GM21576 (cell line): ENCODE data around the gene TSPAN33.
"Not testable (repeated sequence)": the region's sequence is repeated elsewhere in the genome, so short reads cannot be mapped to it uniquely, and the experiment has no call there.

Experiments
- ATAC-seq: cut with Tn5 transposase; IDR thresholded peaks from one replicate; pipeline ENCODE4 v1.9.1; 2021; ENCODE audit warnings: mild to moderate bottlenecking, moderate library complexity; ENCODE audit not compliant: unreplicated experiment

TSPAN33 gene

GRCh38 chr7:129169171-129169671 lies 24.7 kb downstream of the TSPAN33 start:
- ATAC-seq: no peak

DNA sequence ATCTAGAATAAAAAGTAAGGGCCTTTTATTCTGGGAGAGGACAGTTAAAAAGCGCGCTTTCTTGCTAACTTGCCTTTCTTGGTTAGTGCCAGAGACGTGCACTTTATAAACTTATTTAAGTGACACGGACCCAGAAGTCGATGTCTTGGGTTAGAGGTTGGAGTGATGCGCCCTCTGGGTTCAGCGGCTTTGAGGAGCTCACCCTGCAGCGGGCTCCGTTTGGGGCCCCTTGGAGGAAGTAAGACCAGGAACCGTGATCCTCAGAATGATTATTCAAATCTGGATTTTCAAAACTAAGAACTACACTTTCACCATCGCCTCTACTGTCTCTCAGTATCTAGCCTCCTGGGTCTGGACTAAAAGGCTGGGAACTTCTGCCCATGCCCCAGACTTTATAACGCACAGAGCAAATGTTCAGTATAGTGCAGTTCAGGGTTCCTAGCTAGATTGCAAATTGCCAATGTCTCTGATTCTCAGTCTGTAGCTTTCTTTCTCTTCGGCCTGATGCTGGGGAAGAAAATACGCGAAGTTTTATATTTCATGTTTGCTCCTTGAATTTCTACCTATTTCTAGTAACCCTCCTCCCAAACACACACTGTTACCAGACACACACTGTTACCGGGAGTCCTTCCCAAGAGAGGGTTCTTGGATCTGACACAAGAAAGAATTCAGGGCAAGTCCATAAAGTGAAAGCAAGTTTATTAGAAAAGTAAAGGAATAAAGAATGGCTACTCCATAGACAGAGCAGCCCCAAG lies 25.4 kb downstream of the TSPAN33 start:
- ATAC-seq: peak; percentile 58

- ATAC-seq: no peak
These were observed 26.0 kb downstream of the TSPAN33 start for GRCh38 chr7:129170441-129171021.

- ATAC-seq: not testable (repeated sequence)
These were observed 29.4 kb downstream of the TSPAN33 start for GRCh38 chr7:129173861-129174260.

DNA sequence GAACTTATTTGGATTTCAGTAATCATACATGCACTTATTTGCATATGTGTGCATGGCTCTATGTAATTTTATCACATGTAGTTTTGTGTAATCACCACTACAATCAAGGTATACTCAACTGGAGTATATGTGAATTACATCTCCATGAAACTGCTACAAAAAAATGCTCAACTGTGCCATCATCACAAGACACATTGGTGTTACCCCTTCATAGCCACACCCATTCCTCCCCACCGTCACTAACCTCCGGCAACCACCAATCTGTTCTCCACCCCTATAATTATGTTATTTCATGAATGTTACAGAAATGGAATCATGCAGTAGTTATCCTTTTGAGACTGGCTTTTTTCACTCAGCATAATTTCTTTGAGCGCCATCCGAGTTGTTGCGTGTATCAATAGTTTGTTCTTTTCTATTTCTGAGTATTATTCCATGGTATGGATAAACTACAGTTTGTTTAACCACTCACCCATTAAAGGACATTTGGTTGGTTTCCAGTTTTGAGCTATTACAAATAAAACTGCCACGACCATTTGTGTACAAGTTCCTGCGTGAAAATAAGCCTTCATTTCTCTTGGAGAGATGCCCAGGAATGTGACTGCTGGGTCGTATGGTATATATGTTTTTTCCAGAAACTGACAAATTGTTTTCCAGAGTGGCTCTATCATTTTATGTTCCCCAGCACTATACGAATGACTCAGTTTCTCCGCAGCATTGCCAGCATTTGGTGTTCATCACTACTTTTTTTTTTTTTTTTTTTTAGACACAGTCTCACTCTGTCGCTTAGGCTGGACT lies 32.6 kb downstream of the TSPAN33 start:
- ATAC-seq: no peak

DNA sequence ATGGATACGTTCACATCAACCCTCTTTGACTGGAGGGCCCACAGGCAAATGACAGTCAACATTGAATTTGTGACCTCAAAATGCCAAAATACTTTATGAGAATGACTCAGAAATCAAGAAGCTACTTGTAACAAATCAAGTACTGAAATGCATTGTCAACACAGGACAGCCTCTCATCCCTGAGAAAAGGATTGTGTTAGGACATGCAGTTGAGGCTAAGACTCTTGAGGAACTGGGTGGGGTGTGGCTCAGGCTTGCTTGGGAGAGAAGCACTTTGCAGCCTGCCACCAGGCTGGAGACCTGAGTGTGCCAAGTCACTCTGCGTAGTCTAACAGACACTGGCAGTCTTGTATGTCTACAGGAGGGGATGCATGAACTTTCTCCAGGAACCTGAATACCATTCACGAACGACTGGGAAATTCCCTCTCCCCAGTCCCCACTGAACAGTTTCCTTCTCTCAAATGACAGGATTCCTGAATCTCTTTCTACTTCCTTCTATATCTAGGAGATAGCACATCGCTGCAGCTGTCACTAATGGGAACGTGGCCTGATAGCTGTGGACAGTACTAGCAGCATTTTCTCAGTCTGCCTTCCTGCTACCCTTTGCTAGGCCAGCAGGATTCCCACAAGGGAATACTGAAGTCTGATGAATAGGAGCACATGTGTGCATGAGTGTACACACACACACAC lies 40.6 kb downstream of the TSPAN33 start:
- ATAC-seq: no peak

DNA sequence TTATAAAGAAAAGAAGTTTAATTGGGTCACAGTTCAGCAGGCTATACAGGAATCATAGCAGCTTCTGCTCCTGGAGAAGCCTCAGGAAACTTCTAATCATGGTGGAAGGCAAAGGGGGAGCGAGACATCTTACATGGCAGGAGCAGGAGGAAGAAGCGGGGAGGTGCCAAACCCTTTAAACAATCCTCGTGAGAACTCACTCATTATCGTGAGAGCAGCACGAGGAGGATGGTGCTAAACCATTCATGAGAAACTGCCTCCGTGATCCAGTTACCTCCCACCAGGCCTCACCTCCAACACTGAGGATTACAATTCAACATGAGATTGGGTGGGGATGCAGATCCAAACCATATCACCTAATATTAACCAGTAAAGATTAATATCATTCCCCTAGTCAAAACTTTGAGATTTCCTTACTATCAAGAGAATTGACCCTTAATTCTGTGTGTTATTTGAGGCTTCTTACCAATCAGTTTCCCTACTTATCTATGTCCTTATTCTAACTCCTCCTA lies 42.3 kb downstream of the TSPAN33 start:
- no peak for ATAC-seq

- no peak for ATAC-seq
These were observed 43.3 kb downstream of the TSPAN33 start for GRCh38 chr7:129187681-129188371.

GRCh38 chr7:129188372-129188891 lies 43.9 kb downstream of the TSPAN33 start, which contains the start of gene SMO:
SMO (plus strand) TSS chr7:129188633; CDS start chr7:129189152, 519 bp downstream.
- no peak for ATAC-seq

GRCh38 chr7:129188892-129189660 lies 44.6 kb downstream of the TSPAN33 start:
- no peak for ATAC-seq

DNA sequence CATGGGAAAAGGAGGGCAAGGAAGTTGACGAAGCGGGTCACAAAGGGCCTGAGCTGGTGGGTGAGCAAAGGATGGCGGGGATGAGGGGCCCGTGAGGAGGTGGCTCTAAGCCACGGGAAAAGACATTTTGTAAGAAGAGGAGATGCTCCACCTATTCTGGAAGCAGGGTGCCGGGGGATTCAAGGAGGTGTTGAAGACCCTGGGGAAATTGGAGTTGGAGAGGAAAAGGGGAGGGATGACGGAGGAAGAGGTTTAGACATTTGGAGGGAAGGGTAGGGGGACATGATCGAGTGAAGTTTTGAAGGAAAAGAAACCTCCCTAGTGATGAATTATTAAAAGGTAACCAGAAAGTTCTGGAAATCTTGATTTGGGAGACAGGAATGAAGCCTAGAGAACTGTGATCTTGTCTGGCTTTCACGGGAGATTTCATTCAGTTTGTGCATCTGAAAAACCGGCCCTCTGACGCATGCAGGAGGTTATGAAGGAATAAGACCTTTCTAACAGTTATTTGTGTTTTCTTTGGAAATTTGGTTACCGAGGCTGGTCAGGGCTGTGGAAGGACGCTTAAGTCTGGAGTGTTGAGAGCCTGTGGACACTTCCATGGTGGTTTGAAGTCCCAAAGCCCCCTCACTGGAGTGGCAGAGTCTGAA lies 45.3 kb downstream of the TSPAN33 start:
- ATAC-seq: no peak

- no peak for ATAC-seq
These were observed 46.8 kb downstream of the TSPAN33 start for GRCh38 chr7:129191272-129191671.

DNA sequence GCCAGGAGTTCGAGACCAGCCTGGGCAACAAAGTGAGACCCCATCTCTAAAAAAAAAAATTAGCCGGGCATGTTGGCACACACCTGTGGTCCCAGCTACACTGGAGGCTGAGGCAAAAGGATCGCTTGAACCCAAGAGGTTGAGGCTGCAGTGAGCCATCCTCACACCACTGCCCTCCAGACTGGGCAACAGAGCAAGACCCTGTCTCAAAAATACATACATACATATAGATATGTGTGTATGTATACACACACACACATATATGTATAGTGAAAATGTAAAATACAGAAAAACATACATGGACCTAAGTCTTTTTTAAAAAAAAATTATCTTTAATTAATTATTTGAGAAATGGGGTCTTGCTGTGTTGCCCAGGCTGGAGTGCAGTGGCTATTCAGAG lies 49.4 kb downstream of the TSPAN33 start:
- no peak for ATAC-seq

DNA sequence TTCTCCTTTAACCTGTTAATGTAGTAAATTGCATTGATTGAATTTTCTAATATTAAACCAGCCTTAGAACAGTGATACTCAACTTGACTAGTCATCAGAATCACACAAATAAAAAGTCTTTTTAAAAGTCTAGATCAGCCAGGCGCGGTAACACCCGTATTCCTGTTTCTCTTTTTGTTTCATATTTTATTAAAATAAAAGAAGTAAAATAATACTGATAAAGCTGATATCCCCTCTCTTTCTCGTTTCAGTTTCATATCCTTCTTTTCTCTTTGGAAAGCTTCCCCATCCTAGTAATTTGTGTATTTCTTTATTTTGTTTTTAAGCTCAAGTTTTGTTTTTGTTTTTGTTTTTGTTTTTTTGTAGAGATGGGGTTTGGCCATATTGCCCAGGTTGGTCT lies 53.3 kb downstream of the TSPAN33 start:
- no peak for ATAC-seq

DNA sequence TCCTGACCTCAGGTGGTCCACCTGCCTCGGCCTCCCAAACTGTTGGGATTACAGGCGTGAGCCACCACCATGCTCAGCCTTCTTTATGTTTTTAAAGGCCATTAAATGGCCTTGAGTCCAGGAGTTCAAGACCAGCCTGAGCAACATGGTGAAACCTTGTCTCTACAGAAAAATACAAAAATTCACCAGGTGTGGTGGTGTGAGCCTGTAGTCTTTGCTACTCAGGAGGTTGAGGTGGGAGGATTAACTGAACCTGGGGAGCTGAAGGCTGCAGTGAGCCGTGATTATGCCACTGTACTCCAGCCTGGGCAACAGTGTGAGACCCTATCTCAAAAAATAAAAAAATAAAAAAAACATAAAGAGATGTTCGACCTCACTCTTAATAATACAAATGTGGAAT lies 54.9 kb downstream of the TSPAN33 start:
- no peak for ATAC-seq

DNA sequence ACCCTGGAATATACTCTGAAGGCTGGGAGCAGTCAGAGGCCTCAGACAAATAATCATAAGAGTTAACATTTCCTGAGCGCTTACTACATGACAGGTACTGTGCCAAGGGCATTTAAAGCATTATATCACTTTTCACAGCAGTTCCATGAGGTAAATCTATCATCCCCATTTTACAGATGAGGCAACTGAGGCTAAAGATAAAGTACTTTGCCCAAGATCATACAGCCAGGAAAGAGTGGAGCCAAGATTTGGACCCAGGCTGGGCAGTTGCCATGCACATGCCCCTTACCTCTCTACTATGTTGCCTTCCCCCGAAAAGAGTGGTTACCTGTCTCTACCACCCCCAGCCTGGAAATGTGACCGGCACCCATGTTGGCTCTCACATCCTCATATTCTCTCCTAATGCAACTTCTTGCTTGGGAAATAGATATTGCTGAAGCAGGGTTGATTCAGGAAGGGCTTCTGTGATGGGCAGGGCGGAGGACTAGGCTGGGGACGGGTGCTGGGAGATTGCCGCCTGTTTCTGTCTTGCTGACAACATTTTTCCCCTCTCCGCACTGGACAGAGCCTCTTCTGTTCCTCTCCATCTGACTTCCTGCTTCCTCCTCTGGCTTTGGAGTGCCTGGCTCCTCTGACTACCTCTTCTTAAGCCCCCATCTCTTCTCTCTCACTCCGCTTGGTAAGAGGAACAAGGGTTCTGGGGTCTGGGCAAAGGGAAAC lies 57.7 kb downstream of the TSPAN33 start:
- no peak for ATAC-seq

DNA sequence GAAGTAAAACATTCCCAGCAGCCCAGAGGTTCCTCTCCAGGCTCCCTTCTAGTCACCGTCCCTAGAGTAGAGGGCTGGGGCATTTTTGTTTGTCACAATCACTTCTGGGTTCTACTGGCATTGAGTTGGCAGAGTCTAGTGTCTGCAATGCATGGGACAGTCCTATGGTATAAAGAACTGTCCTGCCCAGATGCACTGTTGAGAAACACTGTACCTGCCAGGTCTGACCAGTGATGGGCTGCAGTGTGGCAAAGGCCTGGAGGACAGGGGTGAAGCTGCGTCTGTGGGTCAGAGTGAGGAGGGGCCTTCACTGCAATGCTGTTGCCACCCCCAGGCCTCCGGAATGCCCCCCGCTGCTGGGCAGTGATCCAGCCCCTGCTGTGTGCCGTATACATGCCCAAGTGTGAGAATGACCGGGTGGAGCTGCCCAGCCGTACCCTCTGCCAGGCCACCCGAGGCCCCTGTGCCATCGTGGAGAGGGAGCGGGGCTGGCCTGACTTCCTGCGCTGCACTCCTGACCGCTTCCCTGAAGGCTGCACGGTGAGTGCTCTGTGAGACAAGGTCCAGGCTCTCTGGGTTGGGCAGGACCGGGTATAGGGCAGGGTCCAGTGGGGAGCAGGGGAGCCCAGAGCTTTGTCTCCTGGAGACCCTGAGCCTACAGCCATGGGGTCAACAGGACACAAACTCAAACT lies 58.7 kb downstream of the TSPAN33 start:
- ATAC-seq: no peak
